HCT116 (cell line): ENCODE data around the gene SCARF2.

Source experiments
- ATF3 ChIP-seq: IDR thresholded peaks from 2 replicates; pipeline ENCODE4 v1.6.1; 2012
- CTCF ChIP-seq, 3 experiments: fragments of 200-600 bp in 1 of 3; sonication (generic) in 1 of 3; IDR thresholded peaks in 2 of 3; conservative IDR thresholded peaks in 1 of 3; 2 replicates each; pipeline ENCODE4 v1.5.1; 2012 to 2017; ENCODE audit warnings: low read depth in 2 of 3, low read length in 2 of 3, antibody characterized with exemption in 1 of 3, borderline replicate concordance in 1 of 3, control low read depth in 1 of 3, mild to moderate bottlenecking in 1 of 3, mixed read lengths in 1 of 3, mixed run types in 1 of 3, moderate library complexity in 1 of 3; ENCODE audit not compliant: insufficient read depth in 1 of 3
- FOSL1 ChIP-seq: IDR thresholded peaks from 2 replicates; pipeline ENCODE4 v1.6.1; 2012; ENCODE audit warnings: low read depth
- MAX ChIP-seq: IDR thresholded peaks from 2 replicates; pipeline ENCODE4 v1.6.1; 2012
- POLR2A ChIP-seq: IDR thresholded peaks from 2 replicates; pipeline ENCODE4 v1.7.0; 2011; ENCODE audit warnings: borderline replicate concordance; ENCODE audit not compliant: insufficient read depth, insufficient read length; ENCODE audit errors: extremely low read depth
- POLR2AphosphoS5 ChIP-seq: IDR thresholded peaks from 2 replicates; pipeline ENCODE4 v1.6.1; 2011; ENCODE audit warnings: mild to moderate bottlenecking, low read depth, low read length, moderate library complexity
- RAD21 ChIP-seq: IDR thresholded peaks from 2 replicates; pipeline ENCODE4 v1.6.1; 2012; ENCODE audit warnings: low read depth, mild to moderate bottlenecking
- SIN3A ChIP-seq: IDR thresholded peaks from 2 replicates; pipeline ENCODE4 v1.6.1; 2012; ENCODE audit warnings: low read depth
- TCF7L2 ChIP-seq: IDR thresholded peaks from 2 replicates; pipeline ENCODE4 v1.7.0; 2011; ENCODE audit warnings: borderline replicate concordance, inconsistent platforms; ENCODE audit not compliant: insufficient read depth, insufficient read length; ENCODE audit errors: extremely low read depth

GRCh38 chr22:20434264-20434751, 3.3 kb downstream of the SCARF2 start:
- TF ChIP-seq CTCF (IDR thresholded peaks at IDR 0.05 in 2 of 3, conservative IDR thresholded peaks at IDR 0.05 in 1 of 3; ENCODE audit: borderline replicate concordance in 1 of 3, insufficient read depth in 1 of 3, low read depth in 2 of 3, low read length in 2 of 3) = no peak
- TF ChIP-seq ATF3 = no peak
- TF ChIP-seq MAX = no peak
- no peak for TF ChIP-seq TCF7L2
- no peak for TF ChIP-seq SIN3A
- TF ChIP-seq RAD21 = no peak
- no peak for TF ChIP-seq POLR2A
- no peak for TF ChIP-seq POLR2AphosphoS5
- no peak for TF ChIP-seq FOSL1
